GM20000 (cell line): Measurements from ENCODE around the gene PTPRT.

Experiments used
- DNase-seq: peaks from one replicate; pipeline ENCODE4 v3.0.0; 2012; ENCODE audit warnings: low spot score
- CTCF ChIP-seq: IDR thresholded peaks from 2 replicates; pipeline ENCODE4 v1.5.1; 2012; ENCODE audit warnings: mild to moderate bottlenecking, control low read depth; ENCODE audit errors: extremely low read depth, missing control alignments

Gene PTPRT

GRCh38 chr20:42708266-42708665, 481.4 kb downstream of the PTPRT start:
- DNase-seq = no peak
- no peak for TF ChIP-seq CTCF

- TF ChIP-seq CTCF = no peak
- DNase-seq = no peak
Observed at GRCh38 chr20:42706759-42707158, 482.9 kb downstream of the PTPRT start.

- DNase-seq = no peak
- TF ChIP-seq CTCF = no peak
Observed at GRCh38 chr20:42705550-42705949, 484.2 kb downstream of the PTPRT start.

GRCh38 chr20:42703744-42704143, 486.0 kb downstream of the PTPRT start:
- TF ChIP-seq CTCF = no peak
- DNase-seq = no peak

GRCh38 chr20:42701948-42702347, 487.8 kb downstream of the PTPRT start:
- no peak for DNase-seq
- no peak for TF ChIP-seq CTCF

- no peak for TF ChIP-seq CTCF
- DNase-seq = no peak
Observed at GRCh38 chr20:42700372-42700771, 489.3 kb downstream of the PTPRT start.

GRCh38 chr20:42697962-42698361, 491.7 kb downstream of the PTPRT start:
- no peak for TF ChIP-seq CTCF
- DNase-seq = no peak

GRCh38 chr20:42690842-42691437, 498.8 kb downstream of the PTPRT start:
- TF ChIP-seq CTCF = no peak
- no peak for DNase-seq
